ENCODE measurements around the gene PBX3. TPM values are rescaled to one million over a fixed set of nuclear protein-coding genes. Genes with fewer than 3 reads are reported as not detected.

The PBX3 gene
- total RNA-seq, 5 donors from 2014 or later (not counting 1 experiment from before 2014, with no cell fraction given): 12.3 to 30.6 (median 19.0) TPM

- Histone ChIP-seq H3K9me3 (no peaks in the 10 kb centered on the region), H3K4me1 (ENCODE audit: control insufficient read depth in 1 of 2, extremely low read depth in 1 of 2, insufficient read depth in 2 of 2, low read length in 2 of 2) (peaks cover 3 to 10% of the 10 kb centered on the region in 2 experiments), H3K27ac (ENCODE audit: low read length) (no peak overlapping the region), H3K4me3 (ENCODE audit: control insufficient read depth in 1 of 2, extremely low read depth in 1 of 2, low read length in 1 of 2) (peak overlapping the region; percentile 30 to 91), H3K36me3 (ENCODE audit: control insufficient read depth in 2 of 2, extremely low read depth in 1 of 2, insufficient read depth in 1 of 2, low read length in 1 of 2) (no peaks in the 10 kb centered on the region), H3K27me3 (replicated peaks in 1 of 2; ENCODE audit: control insufficient read depth in 2 of 2, extremely low read depth in 1 of 2, insufficient read depth in 2 of 2, low read length in 1 of 2) (peaks cover 0 to 10% of the 10 kb centered on the region in 2 experiments)
- no peaks in the 10 kb centered on the region for H3K9me3 Mint-ChIP-seq
- CTCF ChIA-PET: no interaction called here
- WGBS (ENCODE audit: insufficient coverage): 3% methylated on average over 60 of the region's 71 CpGs
- H3K36me3 Mint-ChIP-seq: no peaks in the 10 kb centered on the region
- H3K4me3 Mint-ChIP-seq: peak overlapping the region; percentile 69 to 89 (median 73)
- POLR2A ChIA-PET: interaction anchor here in 1 of 2 donors (0.6 kb wide), 1 partner anchor 305 kb away, joined by 6 read pairs; no protein-coding TSS in a partner anchor
- H3K27me3 Mint-ChIP-seq: peaks cover 13 to 27% of the 10 kb centered on the region in 2 donors
- H3K4me1 Mint-ChIP-seq: peaks cover 11 to 16% (median 14%) of the 10 kb centered on the region in 3 donors
- peak; percentile 2 to 56 (median 28) for DNase-seq
- peak; percentile 83 to 91 (median 88) for ATAC-seq (replicated peaks in 1 of 4)
- peak overlapping the region in 1 of 2 donors; percentile 27 for H3K27ac Mint-ChIP-seq
These were observed 142.6 kb downstream of the PBX3 start for GRCh38 chr9:125889476-125890419.

GRCh38 chr9:125890826-125891225, 143.7 kb downstream of the PBX3 start:
- Histone ChIP-seq H3K27me3 (replicated peaks in 1 of 2; ENCODE audit: control insufficient read depth in 2 of 2, extremely low read depth in 1 of 2, insufficient read depth in 2 of 2, low read length in 1 of 2) (peaks cover 0 to 10% of the 10 kb centered on the region in 2 experiments), H3K4me1 (ENCODE audit: control insufficient read depth in 1 of 2, extremely low read depth in 1 of 2, insufficient read depth in 2 of 2, low read length in 2 of 2) (peaks cover 3 to 10% of the 10 kb centered on the region in 2 experiments), H3K36me3 (ENCODE audit: control insufficient read depth in 2 of 2, extremely low read depth in 1 of 2, insufficient read depth in 1 of 2, low read length in 1 of 2) (no peaks in the 10 kb centered on the region), H3K9me3 (no peaks in the 10 kb centered on the region), H3K27ac (ENCODE audit: low read length) (no peak overlapping the region), H3K4me3 (ENCODE audit: control insufficient read depth in 1 of 2, extremely low read depth in 1 of 2, low read length in 1 of 2) (no peak overlapping the region)
- Mint-ChIP-seq H3K36me3 (no peaks in the 10 kb centered on the region), H3K4me1 (peaks cover 11 to 19% (median 14%) of the 10 kb centered on the region in 3 donors), H3K9me3 (no peaks in the 10 kb centered on the region), H3K27ac (no peak overlapping the region), H3K27me3 (peaks cover 13 to 26% of the 10 kb centered on the region in 2 donors), H3K4me3 (peak overlapping the region in 2 of 3 donors; percentile 21 to 89)
- ATAC-seq (replicated peaks in 1 of 4) (no peak), DNase-seq (no peak)
- POLR2A ChIA-PET: interaction anchor here in 1 of 2 donors (0.6 kb wide), 1 partner anchor 9 kb away, joined by 4 read pairs; no protein-coding TSS in a partner anchor
- CTCF ChIA-PET: no interaction called here
- no CpG with 5 or more reads among the region's 1 CpG for WGBS (ENCODE audit: insufficient coverage)

GRCh38 chr9:125893277-125893676, 146.1 kb downstream of the PBX3 start:
- Histone ChIP-seq H3K36me3 (ENCODE audit: control insufficient read depth in 2 of 2, extremely low read depth in 1 of 2, insufficient read depth in 1 of 2, low read length in 1 of 2) (no peaks in the 10 kb centered on the region), H3K4me1 (ENCODE audit: control insufficient read depth in 1 of 2, extremely low read depth in 1 of 2, insufficient read depth in 2 of 2, low read length in 2 of 2) (peaks cover 5 to 10% of the 10 kb centered on the region in 2 experiments), H3K27ac (ENCODE audit: low read length) (no peak overlapping the region), H3K9me3 (no peaks in the 10 kb centered on the region), H3K4me3 (ENCODE audit: control insufficient read depth in 1 of 2, extremely low read depth in 1 of 2, low read length in 1 of 2) (no peak overlapping the region), H3K27me3 (replicated peaks in 1 of 2; ENCODE audit: control insufficient read depth in 2 of 2, extremely low read depth in 1 of 2, insufficient read depth in 2 of 2, low read length in 1 of 2) (peaks cover 0 to 10% of the 10 kb centered on the region in 2 experiments)
- DNase-seq (no peak), ATAC-seq (replicated peaks in 1 of 4) (no peak)
- no peaks in the 10 kb centered on the region for H3K9me3 Mint-ChIP-seq
- POLR2A ChIA-PET: no interaction called here
- peaks cover 11 to 16% (median 15%) of the 10 kb centered on the region in 3 donors for H3K4me1 Mint-ChIP-seq
- H3K27ac Mint-ChIP-seq: no peak overlapping the region
- WGBS (ENCODE audit: insufficient coverage): no CpG with 5 or more reads among the region's 2 CpGs
- no peak overlapping the region for H3K4me3 Mint-ChIP-seq
- H3K36me3 Mint-ChIP-seq: no peaks in the 10 kb centered on the region
- peaks cover 7 to 20% of the 10 kb centered on the region in 2 donors for H3K27me3 Mint-ChIP-seq
- CTCF ChIA-PET: interaction anchor here in 1 of 2 donors (1.5 kb wide), 1 partner anchor 148 kb away, joined by 3 read pairs; no protein-coding TSS in a partner anchor

GRCh38 chr9:125894566-125894965, 147.4 kb downstream of the PBX3 start:
- no peaks in the 10 kb centered on the region for H3K36me3 ChIP-seq (ENCODE audit: control insufficient read depth in 2 of 2, extremely low read depth in 1 of 2, insufficient read depth in 1 of 2, low read length in 1 of 2)
- H3K9me3 Mint-ChIP-seq: no peaks in the 10 kb centered on the region
- no peak overlapping the region for H3K27ac Mint-ChIP-seq
- CTCF ChIA-PET: no interaction called here
- no peak overlapping the region for H3K4me3 Mint-ChIP-seq
- H3K27me3 ChIP-seq (replicated peaks in 1 of 2; ENCODE audit: control insufficient read depth in 2 of 2, extremely low read depth in 1 of 2, insufficient read depth in 2 of 2, low read length in 1 of 2): peaks cover 0 to 4% of the 10 kb centered on the region in 2 experiments
- no CpG with 5 or more reads among the region's 3 CpGs for whole genome bisulfite sequencing (ENCODE audit: insufficient coverage)
- no peak overlapping the region for H3K27ac ChIP-seq (ENCODE audit: low read length)
- no peak for ATAC-seq (replicated peaks in 1 of 4)
- no peak for DNase-seq
- peaks cover 2 to 4% of the 10 kb centered on the region in 2 experiments for H3K4me1 ChIP-seq (ENCODE audit: control insufficient read depth in 1 of 2, extremely low read depth in 1 of 2, insufficient read depth in 2 of 2, low read length in 2 of 2)
- H3K36me3 Mint-ChIP-seq: no peaks in the 10 kb centered on the region
- peaks cover 0 to 9% of the 10 kb centered on the region in 2 donors for H3K27me3 Mint-ChIP-seq
- H3K4me3 ChIP-seq (ENCODE audit: control insufficient read depth in 1 of 2, extremely low read depth in 1 of 2, low read length in 1 of 2): no peak overlapping the region
- POLR2A ChIA-PET: interaction anchor here in 1 of 2 donors (0.6 kb wide), 1 partner anchor 1992 kb away, joined by 5 read pairs; no protein-coding TSS in a partner anchor
- H3K4me1 Mint-ChIP-seq: peaks cover 3 to 7% (median 7%) of the 10 kb centered on the region in 3 donors
- H3K9me3 ChIP-seq: no peaks in the 10 kb centered on the region

- ChIA-PET POLR2A (no interaction called here), CTCF (no interaction called here)
- DNase-seq (no peak), ATAC-seq (replicated peaks in 1 of 4) (no peak)
- H3K27me3 ChIP-seq (replicated peaks in 1 of 2; ENCODE audit: control insufficient read depth in 2 of 2, extremely low read depth in 1 of 2, insufficient read depth in 2 of 2, low read length in 1 of 2): no peaks in the 10 kb centered on the region
- H3K27me3 Mint-ChIP-seq: peaks cover 0 to 3% of the 10 kb centered on the region in 2 donors
- no peaks in the 10 kb centered on the region for H3K9me3 ChIP-seq
- H3K27ac Mint-ChIP-seq: no peak overlapping the region
- no peak overlapping the region for H3K4me3 ChIP-seq (ENCODE audit: control insufficient read depth in 1 of 2, extremely low read depth in 1 of 2, low read length in 1 of 2)
- no peaks in the 10 kb centered on the region for H3K36me3 Mint-ChIP-seq
- no peaks in the 10 kb centered on the region for H3K36me3 ChIP-seq (ENCODE audit: control insufficient read depth in 2 of 2, extremely low read depth in 1 of 2, insufficient read depth in 1 of 2, low read length in 1 of 2)
- H3K4me3 Mint-ChIP-seq: no peak overlapping the region
- WGBS (ENCODE audit: insufficient coverage): no CpG with 5 or more reads among the region's 2 CpGs
- no peak overlapping the region for H3K27ac ChIP-seq (ENCODE audit: low read length)
- H3K4me1 ChIP-seq (ENCODE audit: control insufficient read depth in 1 of 2, extremely low read depth in 1 of 2, insufficient read depth in 2 of 2, low read length in 2 of 2): peaks cover 0 to 2% of the 10 kb centered on the region in 2 experiments
- H3K9me3 Mint-ChIP-seq: no peaks in the 10 kb centered on the region
- H3K4me1 Mint-ChIP-seq: peaks cover 0 to 6% (median 1%) of the 10 kb centered on the region in 3 donors
These were observed 149.2 kb downstream of the PBX3 start for GRCh38 chr9:125896404-125896803.

GRCh38 chr9:125896964-125897363, 149.8 kb downstream of the PBX3 start:
- Histone ChIP-seq H3K4me3 (ENCODE audit: control insufficient read depth in 1 of 2, extremely low read depth in 1 of 2, low read length in 1 of 2) (no peak overlapping the region), H3K27me3 (replicated peaks in 1 of 2; ENCODE audit: control insufficient read depth in 2 of 2, extremely low read depth in 1 of 2, insufficient read depth in 2 of 2, low read length in 1 of 2) (no peaks in the 10 kb centered on the region), H3K9me3 (no peaks in the 10 kb centered on the region), H3K27ac (ENCODE audit: low read length) (no peak overlapping the region), H3K4me1 (ENCODE audit: control insufficient read depth in 1 of 2, extremely low read depth in 1 of 2, insufficient read depth in 2 of 2, low read length in 2 of 2) (peaks cover 0 to 2% of the 10 kb centered on the region in 2 experiments), H3K36me3 (ENCODE audit: control insufficient read depth in 2 of 2, extremely low read depth in 1 of 2, insufficient read depth in 1 of 2, low read length in 1 of 2) (no peaks in the 10 kb centered on the region)
- Mint-ChIP-seq H3K27me3 (peaks cover 0 to under 1% of the 10 kb centered on the region in 2 donors), H3K36me3 (no peaks in the 10 kb centered on the region), H3K27ac (no peak overlapping the region), H3K4me3 (no peak overlapping the region), H3K4me1 (peaks cover 0 to 6% (median 1%) of the 10 kb centered on the region in 3 donors), H3K9me3 (no peaks in the 10 kb centered on the region)
- CTCF ChIA-PET: no interaction called here
- no peak for DNase-seq
- WGBS (ENCODE audit: insufficient coverage): no CpG with 5 or more reads among the region's 2 CpGs
- POLR2A ChIA-PET: no interaction called here
- ATAC-seq (replicated peaks in 1 of 4): no peak
